Mesenchymal stem cell (in vitro differentiated cells and primary cell): ENCODE measurements around the gene PEX5.
"Not testable (repeated sequence)": the region's sequence is repeated elsewhere in the genome, so short reads cannot be mapped to it uniquely, and the experiment has no call there.

Experiments
- DNase-seq: peaks from one replicate; pipeline ENCODE4 v3.0.0-alpha.2; 2013
- H2AFZ ChIP-seq: one replicate; pipeline ENCODE4 v1.6.1; 2013; ENCODE audit warnings: low read depth, mild to moderate bottlenecking, control low read depth, inconsistent platforms, low read length, moderate library complexity
- H2AK5ac ChIP-seq: 2 replicates; pipeline ENCODE4 v1.6.1; 2013; ENCODE audit warnings: low read length, moderate library complexity, mild to moderate bottlenecking, inconsistent platforms; ENCODE audit not compliant: severe bottlenecking
- H2BK120ac ChIP-seq: one replicate; pipeline ENCODE4 v1.6.1; 2013; ENCODE audit warnings: low read depth, mild to moderate bottlenecking, inconsistent platforms, low read length, moderate library complexity
- H2BK12ac ChIP-seq, 2 experiments: one replicate each; pipeline ENCODE4 v1.6.1; 2013; ENCODE audit warnings: inconsistent platforms in 2 of 2, low read length in 2 of 2, mild to moderate bottlenecking in 2 of 2, moderate library complexity in 2 of 2, control low read depth in 1 of 2
- H2BK15ac ChIP-seq: one replicate; pipeline ENCODE4 v1.6.1; 2013; ENCODE audit warnings: mild to moderate bottlenecking, low read depth, inconsistent platforms; ENCODE audit not compliant: poor library complexity, severe bottlenecking
- H2BK5ac ChIP-seq: 2 replicates; pipeline ENCODE4 v1.6.1; 2013; ENCODE audit warnings: low read depth, mild to moderate bottlenecking, low read length, control low read depth, inconsistent platforms; ENCODE audit not compliant: poor library complexity, severe bottlenecking
- H3K14ac ChIP-seq, 2 experiments: one replicate each; pipeline ENCODE4 v1.6.1; 2013; ENCODE audit warnings: inconsistent platforms in 2 of 2, low read length in 2 of 2, control low read depth in 1 of 2, mild to moderate bottlenecking in 1 of 2, moderate library complexity in 1 of 2
- H3K18ac ChIP-seq, 2 experiments: one replicate each; pipeline ENCODE4 v1.6.1; 2013; ENCODE audit warnings: inconsistent platforms in 2 of 2, low read length in 2 of 2, control low read depth in 1 of 2, low read depth in 1 of 2, mild to moderate bottlenecking in 1 of 2
- H3K23ac ChIP-seq, 2 experiments: one replicate each; pipeline ENCODE4 v1.6.1; 2013; ENCODE audit warnings: inconsistent platforms in 2 of 2, low read length in 2 of 2, mild to moderate bottlenecking in 2 of 2, moderate library complexity in 2 of 2, control low read depth in 1 of 2
- H3K27ac ChIP-seq: 2 replicates; pipeline ENCODE4 v1.5.1; 2013; ENCODE audit warnings: mild to moderate bottlenecking, moderate library complexity, low read length, control low read depth, inconsistent platforms; ENCODE audit not compliant: poor library complexity, severe bottlenecking
- H3K27me3 ChIP-seq, 2 experiments: 2 replicates each; pipeline versions ENCODE4 v1.6.1 to v1.7.0; 2013; ENCODE audit warnings: low read length in 2 of 2, mild to moderate bottlenecking in 2 of 2, moderate library complexity in 2 of 2, control low read depth in 1 of 2, inconsistent platforms in 1 of 2; ENCODE audit not compliant: control insufficient read depth in 1 of 2, insufficient read depth in 1 of 2
- H3K36me3 ChIP-seq, 2 experiments: 2 replicates each; pipeline versions ENCODE4 v1.6.1 to v1.7.0; 2013; ENCODE audit warnings: low read length in 2 of 2, control low read depth in 1 of 2, inconsistent platforms in 1 of 2, low read depth in 1 of 2, mild to moderate bottlenecking in 1 of 2; ENCODE audit not compliant: insufficient read depth in 2 of 2, control insufficient read depth in 1 of 2
- H3K4ac ChIP-seq, 2 experiments: one replicate each; pipeline ENCODE4 v1.6.1; 2013; ENCODE audit warnings: inconsistent platforms in 2 of 2, low read length in 2 of 2, mild to moderate bottlenecking in 2 of 2, moderate library complexity in 2 of 2, control low read depth in 1 of 2, low read depth in 1 of 2
- H3K4me1 ChIP-seq: 2 replicates; pipeline ENCODE4 v1.6.1; 2013; ENCODE audit warnings: low read depth, low read length, control low read depth; ENCODE audit not compliant: control insufficient read depth, insufficient read depth
- H3K4me2 ChIP-seq: 2 replicates; pipeline ENCODE4 v1.6.1; 2013; ENCODE audit warnings: low read length, mild to moderate bottlenecking, inconsistent platforms; ENCODE audit not compliant: poor library complexity, severe bottlenecking
- H3K4me3 ChIP-seq, 2 experiments: 2 replicates each; pipeline versions ENCODE4 v1.5.1 to v1.7.0; 2013; ENCODE audit warnings: low read length in 2 of 2, mild to moderate bottlenecking in 2 of 2, control low read depth in 1 of 2, low read depth in 1 of 2; ENCODE audit not compliant: insufficient read depth in 1 of 2
- H3K79me1 ChIP-seq: replicated peaks from 2 replicates; pipeline ENCODE4 v1.6.1; 2013; ENCODE audit warnings: mild to moderate bottlenecking, control low read depth, low read length, inconsistent platforms; ENCODE audit not compliant: poor library complexity, severe bottlenecking
- H3K9ac ChIP-seq: 2 replicates; pipeline ENCODE4 v1.7.0; 2013; ENCODE audit warnings: mild to moderate bottlenecking, low read length, moderate library complexity
- H3K9me3 ChIP-seq: 2 replicates; pipeline ENCODE4 v1.7.0; 2013; ENCODE audit warnings: mild to moderate bottlenecking, low read length; ENCODE audit not compliant: control insufficient read depth
- H4K8ac ChIP-seq: one replicate; pipeline ENCODE4 v1.6.1; 2013; ENCODE audit warnings: inconsistent platforms, mild to moderate bottlenecking, low read length, moderate library complexity
- H4K91ac ChIP-seq: one replicate; pipeline ENCODE4 v1.6.1; 2013; ENCODE audit warnings: mild to moderate bottlenecking, low read length, inconsistent platforms
- WGBS: methylation state at CpG from one replicate; pipeline ENCODE4 v1.1.7; 2013; ENCODE audit warnings: mixed read lengths; 5-methylcytosine and 5-hydroxymethylcytosine counted together

The PEX5 gene

GRCh38 chr12:7209958-7210357 lies 20.5 kb downstream of the PEX5 start:
- 98% methylated on average over 14 of the region's 14 CpGs for WGBS
- no peak overlapping the region for H4K91ac ChIP-seq
- H3K9me3 ChIP-seq = peaks cover 16% of the 10 kb centered on the region
- H3K79me1 ChIP-seq = no peaks in the 10 kb centered on the region
- no peak overlapping the region for H3K14ac ChIP-seq
- H2BK5ac ChIP-seq = no peak overlapping the region
- no peak overlapping the region for H2BK120ac ChIP-seq
- H3K4me2 ChIP-seq = no peak overlapping the region
- H3K9ac ChIP-seq = no peak overlapping the region
- H3K4me1 ChIP-seq = no peaks in the 10 kb centered on the region
- H3K27ac ChIP-seq = no peak overlapping the region
- no peak overlapping the region for H4K8ac ChIP-seq
- H2BK15ac ChIP-seq = no peak overlapping the region
- H2BK12ac ChIP-seq = no peak overlapping the region
- H3K27me3 ChIP-seq = no peaks in the 10 kb centered on the region
- no peak overlapping the region for H2AFZ ChIP-seq
- no peak for DNase-seq
- peaks cover 38 to 76% of the 10 kb centered on the region in 2 experiments for H3K36me3 ChIP-seq
- H3K18ac ChIP-seq = no peak overlapping the region
- no peak overlapping the region for H3K4ac ChIP-seq
- no peak overlapping the region for H3K4me3 ChIP-seq
- no peak overlapping the region for H3K23ac ChIP-seq
- no peak overlapping the region for H2AK5ac ChIP-seq

DNA sequence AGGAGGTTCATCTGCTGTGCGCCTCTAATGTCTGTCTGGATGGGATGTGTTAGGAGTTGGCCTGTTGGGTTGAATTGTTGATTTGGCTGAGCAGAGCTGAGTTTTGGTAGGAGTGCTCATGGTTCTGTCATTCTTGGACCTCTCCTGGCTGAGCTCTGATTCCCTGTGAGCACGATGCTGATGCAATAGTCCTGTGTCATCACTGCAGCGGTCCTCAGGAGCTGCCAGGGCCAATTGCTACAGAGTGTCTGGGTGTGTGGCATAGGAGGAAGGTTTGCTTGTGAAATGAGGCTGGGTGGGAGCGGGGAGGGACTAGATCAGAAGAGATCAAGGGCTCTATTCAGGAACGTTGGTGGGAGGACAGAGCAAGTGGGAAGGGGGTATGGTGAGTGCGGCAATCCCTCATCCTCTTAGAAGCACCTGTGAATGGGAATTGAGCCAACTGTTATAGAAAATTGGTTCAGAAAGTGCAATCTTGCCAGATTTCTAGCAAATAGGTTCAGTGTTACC lies 21.2 kb downstream of the PEX5 start:
- no peak overlapping the region for H3K9ac ChIP-seq
- H2BK15ac ChIP-seq = no peak overlapping the region
- H2AFZ ChIP-seq = no peak overlapping the region
- peaks cover 16% of the 10 kb centered on the region for H3K9me3 ChIP-seq
- no peak overlapping the region for H4K91ac ChIP-seq
- no peak overlapping the region for H2BK5ac ChIP-seq
- H3K36me3 ChIP-seq = peaks cover 38 to 69% of the 10 kb centered on the region in 2 experiments
- no peaks in the 10 kb centered on the region for H3K27me3 ChIP-seq
- no peak overlapping the region for H3K14ac ChIP-seq
- H3K79me1 ChIP-seq = no peaks in the 10 kb centered on the region
- no peaks in the 10 kb centered on the region for H3K4me1 ChIP-seq
- no peak overlapping the region for H3K4me3 ChIP-seq
- no peak overlapping the region for H2BK12ac ChIP-seq
- H4K8ac ChIP-seq = no peak overlapping the region
- H3K18ac ChIP-seq = no peak overlapping the region
- H3K4me2 ChIP-seq = no peak overlapping the region
- no peak for DNase-seq
- no peak overlapping the region for H3K4ac ChIP-seq
- H3K27ac ChIP-seq = no peak overlapping the region
- no peak overlapping the region for H2AK5ac ChIP-seq
- WGBS = 93% methylated on average over 6 of the region's 6 CpGs
- H3K23ac ChIP-seq = no peak overlapping the region
- no peak overlapping the region for H2BK120ac ChIP-seq

- H3K4me1 ChIP-seq = no peaks in the 10 kb centered on the region
- no peak overlapping the region for H3K23ac ChIP-seq
- no peak overlapping the region for H3K9ac ChIP-seq
- H3K4me3 ChIP-seq = no peak overlapping the region
- H3K36me3 ChIP-seq = peaks cover 35 to 49% of the 10 kb centered on the region in 2 experiments
- H3K79me1 ChIP-seq = no peaks in the 10 kb centered on the region
- H3K27me3 ChIP-seq = no peaks in the 10 kb centered on the region
- no peak overlapping the region for H2BK5ac ChIP-seq
- WGBS = 100% methylated on average over 2 of the region's 2 CpGs
- H4K91ac ChIP-seq = no peak overlapping the region
- H2BK120ac ChIP-seq = no peak overlapping the region
- no peak overlapping the region for H4K8ac ChIP-seq
- no peak overlapping the region for H3K27ac ChIP-seq
- H3K14ac ChIP-seq = no peak overlapping the region
- no peak overlapping the region for H2AFZ ChIP-seq
- H3K4ac ChIP-seq = no peak overlapping the region
- H2BK12ac ChIP-seq = no peak overlapping the region
- no peak overlapping the region for H2BK15ac ChIP-seq
- peaks cover 16% of the 10 kb centered on the region for H3K9me3 ChIP-seq
- H3K18ac ChIP-seq = no peak overlapping the region
- H2AK5ac ChIP-seq = no peak overlapping the region
- no peak for DNase-seq
- no peak overlapping the region for H3K4me2 ChIP-seq
These were observed 23.2 kb downstream of the PEX5 start for GRCh38 chr12:7212678-7213077.

- peaks cover 16% of the 10 kb centered on the region for H3K9me3 ChIP-seq
- not testable (repeated sequence) for H2AK5ac ChIP-seq, DNase-seq, H3K4me1 ChIP-seq, H3K27ac ChIP-seq, H3K18ac ChIP-seq, H3K4ac ChIP-seq, H3K14ac ChIP-seq, H3K23ac ChIP-seq, H2BK12ac ChIP-seq, H3K4me3 ChIP-seq, H3K4me2 ChIP-seq, H2BK15ac ChIP-seq, H2BK120ac ChIP-seq, H2AFZ ChIP-seq, H3K27me3 ChIP-seq, H3K9ac ChIP-seq, H2BK5ac ChIP-seq, H4K8ac ChIP-seq, H4K91ac ChIP-seq, H3K79me1 ChIP-seq
- no CpG with 5 or more reads among the region's 2 CpGs for WGBS
- peaks cover 26 to 38% of the 10 kb centered on the region in 2 experiments for H3K36me3 ChIP-seq
These were observed 24.3 kb downstream of the PEX5 start for GRCh38 chr12:7213745-7214144.
